ENCODE measurements around the gene DDX1.

The DDX1 gene

DNA sequence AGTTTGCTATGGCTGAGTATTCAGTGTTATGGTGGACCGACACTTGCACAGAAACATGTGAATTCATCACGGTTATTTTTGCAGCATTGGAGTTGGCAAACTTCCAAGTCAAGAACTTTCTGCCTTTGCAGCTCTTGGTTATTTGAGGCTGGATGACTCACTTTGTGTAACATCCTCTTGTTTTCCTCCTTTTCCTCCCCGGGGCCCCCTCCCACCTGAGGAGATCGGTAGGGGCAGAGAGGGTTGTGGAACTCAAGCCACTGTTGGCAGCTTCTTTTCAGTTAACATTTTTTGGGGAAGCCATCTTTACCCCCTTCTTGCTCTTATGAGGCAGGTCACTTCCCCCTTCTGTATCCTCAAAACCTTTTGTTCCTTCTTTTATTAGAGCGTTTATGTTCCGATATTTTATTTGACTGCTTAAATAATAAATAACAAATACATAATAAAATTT, 48.6 kb downstream of the DDX1 start:
- Histone ChIP-seq H3K27me3 (ENCODE audit: insufficient read depth, low read depth, severe bottlenecking) (no peaks in the 10 kb centered on the region), H3K36me3 (peaks cover 19% of the 10 kb centered on the region), H3K27ac (no peak overlapping the region), H3K4me3 (ENCODE audit: low read depth, low read length) (no peak overlapping the region), H3K9me3 (ENCODE audit: severe bottlenecking) (no peaks in the 10 kb centered on the region)
- DNase-seq: no peak
- TF ChIP-seq, protein P1, sequence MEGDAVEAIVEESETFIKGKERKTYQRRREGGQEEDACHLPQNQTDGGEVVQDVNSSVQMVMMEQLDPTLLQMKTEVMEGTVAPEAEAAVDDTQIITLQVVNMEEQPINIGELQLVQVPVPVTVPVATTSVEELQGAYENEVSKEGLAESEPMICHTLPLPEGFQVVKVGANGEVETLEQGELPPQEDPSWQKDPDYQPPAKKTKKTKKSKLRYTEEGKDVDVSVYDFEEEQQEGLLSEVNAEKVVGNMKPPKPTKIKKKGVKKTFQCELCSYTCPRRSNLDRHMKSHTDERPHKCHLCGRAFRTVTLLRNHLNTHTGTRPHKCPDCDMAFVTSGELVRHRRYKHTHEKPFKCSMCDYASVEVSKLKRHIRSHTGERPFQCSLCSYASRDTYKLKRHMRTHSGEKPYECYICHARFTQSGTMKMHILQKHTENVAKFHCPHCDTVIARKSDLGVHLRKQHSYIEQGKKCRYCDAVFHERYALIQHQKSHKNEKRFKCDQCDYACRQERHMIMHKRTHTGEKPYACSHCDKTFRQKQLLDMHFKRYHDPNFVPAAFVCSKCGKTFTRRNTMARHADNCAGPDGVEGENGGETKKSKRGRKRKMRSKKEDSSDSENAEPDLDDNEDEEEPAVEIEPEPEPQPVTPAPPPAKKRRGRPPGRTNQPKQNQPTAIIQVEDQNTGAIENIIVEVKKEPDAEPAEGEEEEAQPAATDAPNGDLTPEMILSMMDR (IDR thresholded peaks at IDR 0.05; ENCODE audit: low read depth, low read length): no peak

- no peaks in the 10 kb centered on the region for H3K27me3 ChIP-seq (ENCODE audit: insufficient read depth, low read depth, severe bottlenecking)
- no peaks in the 10 kb centered on the region for H3K9me3 ChIP-seq (ENCODE audit: severe bottlenecking)
- no peak overlapping the region for H3K4me3 ChIP-seq (ENCODE audit: low read depth, low read length)
- peaks cover 19% of the 10 kb centered on the region for H3K36me3 ChIP-seq
- H3K27ac ChIP-seq: no peak overlapping the region
- no peak for DNase-seq
- TF ChIP-seq, protein P1 (IDR thresholded peaks at IDR 0.05; ENCODE audit: low read depth, low read length): no peak
These were observed 49.1 kb downstream of the DDX1 start for GRCh38 chr2:15640784-15641183.

GRCh38 chr2:15641530-15641982, 49.9 kb downstream of the DDX1 start:
- H3K27me3 ChIP-seq (ENCODE audit: insufficient read depth, low read depth, severe bottlenecking): no peaks in the 10 kb centered on the region
- TF ChIP-seq, protein P1 (IDR thresholded peaks at IDR 0.05; ENCODE audit: low read depth, low read length): no peak

GRCh38 chr2:15642011-15642814, 50.5 kb downstream of the DDX1 start:
- DNase-seq: no peak
- Histone ChIP-seq H3K27me3 (ENCODE audit: insufficient read depth, low read depth, severe bottlenecking) (no peaks in the 10 kb centered on the region), H3K36me3 (peaks cover 12% of the 10 kb centered on the region), H3K9me3 (ENCODE audit: severe bottlenecking) (no peaks in the 10 kb centered on the region), H3K27ac (no peak overlapping the region), H3K4me3 (ENCODE audit: low read depth, low read length) (no peak overlapping the region)
- TF ChIP-seq, protein P1 (IDR thresholded peaks at IDR 0.05; ENCODE audit: low read depth, low read length): no peak

More at GRCh38 chr2:15641530-15641982, 49.9 kb downstream of the DDX1 start:
- Histone ChIP-seq H3K4me3 (ENCODE audit: low read depth, low read length) (no peak overlapping the region), H3K36me3 (peaks cover 16% of the 10 kb centered on the region), H3K27ac (no peak overlapping the region), H3K9me3 (ENCODE audit: severe bottlenecking) (no peaks in the 10 kb centered on the region)
- no peak for DNase-seq

- Histone ChIP-seq H3K27me3 (ENCODE audit: insufficient read depth, low read depth, severe bottlenecking) (no peaks in the 10 kb centered on the region), H3K4me3 (ENCODE audit: low read depth, low read length) (no peak overlapping the region), H3K9me3 (ENCODE audit: severe bottlenecking) (no peaks in the 10 kb centered on the region), H3K27ac (no peak overlapping the region), H3K36me3 (peaks cover 12% of the 10 kb centered on the region)
- DNase-seq: no peak
- TF ChIP-seq, protein P1 (IDR thresholded peaks at IDR 0.05; ENCODE audit: low read depth, low read length): no peak
These were observed 51.3 kb downstream of the DDX1 start for GRCh38 chr2:15642815-15643500.
